H1 (cell line): ENCODE data around the gene MPRIP. TPM values are rescaled to one million over a fixed set of nuclear protein-coding genes. Genes with fewer than 3 reads are reported as not detected.

Experiments
- CTCF ChIA-PET: fragments of 300-600 bp; sonication (Branson Sonifier 250); formaldehyde crosslinking; loops from one replicate; lab custom pipeline; 2021; ENCODE audit not compliant: partially characterized antibody; lab: Charles Lee
- POLR2A ChIA-PET: fragments of 300-600 bp; sonication (Branson Sonifier 250); formaldehyde crosslinking; loops from one replicate; lab custom pipeline; 2021; ENCODE audit warnings: inconsistent platforms; ENCODE audit not compliant: partially characterized antibody; lab: Charles Lee
- DNase-seq, 2 experiments: peaks; one replicate each; pipeline versions ENCODE4 v3.0.0 to v3.0.0-alpha.2; 2010 to 2022; ENCODE audit warnings: low spot score in 2 of 2, low read depth in 1 of 2, mixed read lengths in 1 of 2
- FAIRE-seq: peaks from 2 replicates; lab custom pipeline; 2011; peaks lifted over from hg19 to GRCh38; lab: Jason Lieb, UNC
- H2AFZ ChIP-seq: 2 replicates; pipeline ENCODE4 v1.8.1; 2012; ENCODE audit warnings: low read length, inconsistent platforms
- H2AK5ac ChIP-seq: 2 replicates; pipeline ENCODE4 v1.6.1; 2013; ENCODE audit warnings: low read depth, low read length
- H2BK120ac ChIP-seq: replicated peaks from 2 replicates; pipeline ENCODE3; 2013; ENCODE audit warnings: low read depth, low read length, inconsistent platforms
- H2BK12ac ChIP-seq: 2 replicates; pipeline ENCODE4 v1.6.1; 2013; ENCODE audit warnings: low read depth, low read length
- H2BK15ac ChIP-seq: 2 replicates; pipeline ENCODE4 v1.6.1; 2013; ENCODE audit warnings: low read length
- H2BK20ac ChIP-seq: 2 replicates; pipeline ENCODE4 v1.6.1; 2013; ENCODE audit warnings: low read length
- H2BK5ac ChIP-seq: 2 replicates; pipeline ENCODE4 v1.6.1; 2013; ENCODE audit warnings: low read depth, low read length
- H3K14ac ChIP-seq: 2 replicates; pipeline ENCODE4 v1.6.1; 2013; ENCODE audit warnings: inconsistent platforms; ENCODE audit not compliant: insufficient read length
- H3K18ac ChIP-seq: 2 replicates; pipeline ENCODE4 v1.6.1; 2013; ENCODE audit warnings: low read length; ENCODE audit errors: extremely low read depth
- H3K23ac ChIP-seq: 2 replicates; pipeline ENCODE4 v1.6.1; 2013; ENCODE audit warnings: inconsistent platforms; ENCODE audit not compliant: insufficient read length
- H3K23me2 ChIP-seq: 2 replicates; pipeline ENCODE4 v1.6.1; 2013; ENCODE audit warnings: low read depth, low read length
- H3K27ac ChIP-seq: 2 replicates; pipeline ENCODE4 v1.6.1; 2011; ENCODE audit warnings: low read depth, low read length, inconsistent platforms
- H3K27me3 ChIP-seq, 4 experiments: replicated peaks in 1 of 4; 1 replicate in 1 of 4; 2 replicates in 3 of 4; pipeline versions ENCODE4 v1.6.1 to v1.8.1; 2011 to 2013; ENCODE audit warnings: low read length in 3 of 4, mild to moderate bottlenecking in 3 of 4, inconsistent platforms in 2 of 4, mixed read lengths in 2 of 4, moderate library complexity in 1 of 4; ENCODE audit not compliant: control insufficient read depth in 3 of 4, insufficient read depth in 3 of 4; ENCODE audit errors: extremely low read depth in 1 of 4
- H3K36me3 ChIP-seq, 4 experiments: 2 replicates each; pipeline versions ENCODE4 v1.6.1 to v1.8.1; 2011 to 2013; ENCODE audit warnings: mild to moderate bottlenecking in 4 of 4, low read length in 3 of 4, moderate library complexity in 2 of 4, control low read depth in 1 of 4, inconsistent platforms in 1 of 4; ENCODE audit not compliant: insufficient read depth in 4 of 4, control insufficient read depth in 2 of 4
- H3K4ac ChIP-seq: replicated peaks from 2 replicates; pipeline ENCODE3; 2013; ENCODE audit warnings: low read length, low read depth, mixed read lengths, inconsistent platforms; ENCODE audit not compliant: insufficient read length
- H3K4me1 ChIP-seq, 4 experiments: replicated peaks in 1 of 4; 1 replicate in 1 of 4; 2 replicates in 3 of 4; pipeline versions ENCODE4 v1.6.1 to v1.8.1; 2011 to 2013; ENCODE audit warnings: low read length in 3 of 4, inconsistent platforms in 2 of 4, mixed read lengths in 1 of 4; ENCODE audit not compliant: insufficient read depth in 4 of 4, control insufficient read depth in 3 of 4
- H3K4me2 ChIP-seq, 2 experiments: 2 replicates each; pipeline versions ENCODE4 v1.6.1 to v1.8.1; 2011 to 2013; ENCODE audit warnings: low read depth in 2 of 2, low read length in 2 of 2, control low read depth in 1 of 2, inconsistent platforms in 1 of 2, mild to moderate bottlenecking in 1 of 2; ENCODE audit not compliant: insufficient read depth in 1 of 2
- H3K4me3 ChIP-seq, 4 experiments: fragments of 200-600, 300-600 bp in 1 of 4; sonication (generic), shearing (Covaris generic), sonication (Bioruptor Twin) in 1 of 4; 2 replicates each; pipeline versions ENCODE4 v1.5.1 to v1.8.1; 2011 to 2016; ENCODE audit warnings: low read length in 4 of 4, low read depth in 3 of 4, control low read depth in 2 of 4, inconsistent platforms in 2 of 4, mild to moderate bottlenecking in 2 of 4, mixed read lengths in 1 of 4, moderate library complexity in 1 of 4; ENCODE audit not compliant: insufficient read depth in 2 of 4; ENCODE audit errors: extremely low read depth in 1 of 4
- H3K56ac ChIP-seq: replicated peaks from 2 replicates; pipeline ENCODE3; 2013; ENCODE audit warnings: low read depth, mild to moderate bottlenecking, mixed read lengths, low read length, inconsistent platforms; ENCODE audit not compliant: insufficient read length
- H3K79me1 ChIP-seq: 2 replicates; pipeline ENCODE4 v1.6.1; 2013; ENCODE audit warnings: low read depth, low read length, control low read depth
- H3K79me2 ChIP-seq, 2 experiments: 2 replicates each; pipeline versions ENCODE4 v1.6.1 to v1.8.1; 2012 to 2013; ENCODE audit warnings: low read length in 2 of 2, mild to moderate bottlenecking in 2 of 2, inconsistent platforms in 1 of 2; ENCODE audit not compliant: insufficient read depth in 2 of 2, control insufficient read depth in 1 of 2
- H3K9ac ChIP-seq, 4 experiments: replicated peaks in 1 of 4; 1 replicate in 1 of 4; 2 replicates in 3 of 4; pipeline versions ENCODE4 v1.6.1 to v1.8.1; 2011 to 2013; ENCODE audit warnings: low read depth in 3 of 4, low read length in 3 of 4, control low read depth in 2 of 4, mild to moderate bottlenecking in 2 of 4, moderate library complexity in 2 of 4, inconsistent platforms in 1 of 4; ENCODE audit errors: extremely low read depth in 1 of 4
- H3K9me3 ChIP-seq, 2 experiments: 2 replicates each; pipeline versions ENCODE4 v1.6.1 to v1.8.1; 2012 to 2013; ENCODE audit warnings: mild to moderate bottlenecking in 2 of 2, moderate library complexity in 2 of 2, control low read depth in 1 of 2, inconsistent platforms in 1 of 2, low read depth in 1 of 2, low read length in 1 of 2, mixed read lengths in 1 of 2; ENCODE audit not compliant: insufficient read depth in 2 of 2
- H4K20me1 ChIP-seq, 2 experiments: replicated peaks in 1 of 2; 2 replicates each; pipeline versions ENCODE3 to v1.8.1; 2011 to 2013; ENCODE audit warnings: inconsistent platforms in 2 of 2, low read length in 2 of 2, mild to moderate bottlenecking in 1 of 2; ENCODE audit not compliant: insufficient read depth in 2 of 2, control insufficient read depth in 1 of 2
- H4K5ac ChIP-seq: 2 replicates; pipeline ENCODE4 v1.6.1; 2013; ENCODE audit warnings: low read length, low read depth, mixed read lengths, inconsistent platforms; ENCODE audit not compliant: insufficient read length
- H4K8ac ChIP-seq: 2 replicates; pipeline ENCODE4 v1.8.0; 2013; ENCODE audit warnings: mild to moderate bottlenecking, moderate library complexity, low read length, inconsistent platforms; ENCODE audit not compliant: insufficient read depth; ENCODE audit errors: extremely low read depth
- H4K91ac ChIP-seq: replicated peaks from 2 replicates; pipeline ENCODE3; 2013; ENCODE audit warnings: low read length, mixed read lengths, inconsistent platforms; ENCODE audit not compliant: insufficient read length
- CHD1 ChIP-seq: IDR thresholded peaks from 2 replicates; pipeline ENCODE4 v1.6.1; 2012; ENCODE audit warnings: low read depth, low read length, improper control_type of control experiment
- WGBS, 2 experiments: shearing (Covaris generic) in 1 of 2; methylation state at CpG; one replicate each; pipeline versions ENCODE4 v1.1.6 to v1.1.7; 2013 to 2015; ENCODE audit warnings: low lambda C conversion rate in 2 of 2, mixed read lengths in 2 of 2, inconsistent platforms in 1 of 2, low coverage in 1 of 2, missing lambda C conversion rate in 1 of 2; ENCODE audit not compliant: insufficient replicate concordance in 2 of 2, insufficient coverage in 1 of 2, insufficient read length in 1 of 2; ENCODE audit errors: extremely low coverage in 1 of 2, missing lambda C conversion rate in 1 of 2; 5-methylcytosine and 5-hydroxymethylcytosine counted together
- polyA plus RNA-seq, 7 experiments: library from polyadenylated mRNA; depleted of rRNA in 3 of 7; stranded (reverse) in 5 of 7; unstranded in 2 of 7; fragments of >200 nt in 5 of 7; fragments of 200-250 nt in 2 of 7; gene quantifications; 1 replicate in 5 of 7; 2 replicates in 1 of 7; 4 replicates in 1 of 7; pipeline versions ENCODE4 v1.2.1 to v1.2.3, GENCODE V29; 2011 to 2013; ENCODE audit warnings: missing spikeins in 2 of 7, mixed read lengths in 2 of 7
- total RNA-seq: library from RNA; stranded (reverse); fragmentation: NEBNext Ultra II Directional; extraction: Animal tissue kit (Norgen Biotek cat#: 25700); gene quantifications from 2 replicates; pipeline ENCODE4 v1.2.1, GENCODE V29; 2021

The MPRIP gene
- total and polyA plus RNA-seq, 2 of the 8 experiments (the other 6 are each of a cell fraction or from before 2014, with no cell fraction given), result 48.6 to 146 TPM

- DNase-seq (no peak), FAIRE-seq (no peak)
- Histone ChIP-seq H3K23me2 (no peaks in the 10 kb centered on the region), H3K79me1 (peaks cover 16% of the 10 kb centered on the region), H3K4me1 (no peaks in the 10 kb centered on the region), H4K8ac (no peak overlapping the region; the same call in 1 of the 2 replicates), H2BK15ac (no peak overlapping the region), H2AFZ (no peak overlapping the region), H3K4me3 (no peak overlapping the region), H2BK5ac (no peak overlapping the region), H3K4me2 (no peak overlapping the region), H3K27ac (no peak overlapping the region), H2BK20ac (no peak overlapping the region), H3K27me3 (no peaks in the 10 kb centered on the region), H3K4ac (no peak overlapping the region), H3K18ac (no peak overlapping the region), H3K23ac (no peak overlapping the region), H3K56ac (no peak overlapping the region), H3K14ac (no peak overlapping the region), H3K9ac (no peak overlapping the region), H4K20me1 (peaks cover 6 to 11% of the 10 kb centered on the region in 2 experiments), H2BK120ac (no peak overlapping the region), H4K91ac (no peak overlapping the region), H2BK12ac (no peak overlapping the region), H3K9me3 (no peaks in the 10 kb centered on the region), H2AK5ac (no peak overlapping the region), H4K5ac (no peak overlapping the region), H3K79me2 (peaks cover 0 to 18% of the 10 kb centered on the region in 2 experiments; a peak in 1 of 4 replicates), H3K36me3 (peaks cover 0 to 11% (median 2%) of the 10 kb centered on the region in 4 experiments; a peak in 2 of 8 replicates)
- WGBS, 2 experiments, result 90% methylated on average over 4 of the region's 4 CpGs; no CpG with 5 or more reads in 1 of the 2 experiments
- CTCF ChIA-PET, result interaction anchor here (1.0 to 2.1 kb wide), 3 partner anchors 11 to 62 kb away, joined by 4 to 6 read pairs (median 5); no protein-coding TSS in a partner anchor
- POLR2A ChIA-PET, result no interaction called here
- TF ChIP-seq CHD1, result no peak
Measured at GRCh38 chr17:17079336-17079735, 37.1 kb downstream of the MPRIP start.
